A172 (cell line): Measurements from ENCODE around the gene GPATCH2L. TPM values are rescaled to one million over a fixed set of nuclear protein-coding genes. Genes with fewer than 3 reads are reported as not detected.

Experiments used
- DNase-seq: peaks from one replicate; pipeline ENCODE4 v3.0.0-alpha.2; 2015; ENCODE audit warnings: low spot score
- total RNA-seq: library from RNA; depleted of rRNA; stranded (reverse); fragments of >200 nt; shearing (Covaris generic); gene quantifications from 2 replicates; pipeline ENCODE4 v1.2.3, GENCODE V29; 2014

GPATCH2L gene
- total RNA-seq, 1 experiment from 2014 or later: 41.2 TPM

GRCh38 chr14:76136476-76137110, 15.1 kb upstream of the GPATCH2L start:
- no peak for DNase-seq

- no peak for DNase-seq
Measured at GRCh38 chr14:76138119-76138757, 13.5 kb upstream of the GPATCH2L start.

- DNase-seq: no peak
Measured at GRCh38 chr14:76138758-76139723, 12.7 kb upstream of the GPATCH2L start.

GRCh38 chr14:76143642-76144041, 8.1 kb upstream of the GPATCH2L start:
- DNase-seq: no peak

GRCh38 chr14:76146976-76147375, 4.7 kb upstream of the GPATCH2L start:
- DNase-seq: no peak

- no peak for DNase-seq
Measured at GRCh38 chr14:76149196-76149595, 2.5 kb upstream of the GPATCH2L start.

- DNase-seq: peak; percentile 70
Measured at GRCh38 chr14:76152333-76152681, 585 bp downstream of the GPATCH2L start.

GRCh38 chr14:76153919-76154318, 2.2 kb downstream of the GPATCH2L start:
- no peak for DNase-seq

- DNase-seq: no peak
Measured at GRCh38 chr14:76154539-76155126, 2.9 kb downstream of the GPATCH2L start.

- DNase-seq: no peak
Measured at GRCh38 chr14:76163668-76164363, 12.1 kb downstream of the GPATCH2L start.

GRCh38 chr14:76168531-76168930, 16.8 kb downstream of the GPATCH2L start:
- DNase-seq: no peak

- no peak for DNase-seq
Measured at GRCh38 chr14:76169776-76170175, 18.1 kb downstream of the GPATCH2L start.

- DNase-seq: no peak
Measured at GRCh38 chr14:76174982-76175381, 23.3 kb downstream of the GPATCH2L start.

- no peak for DNase-seq
Measured at GRCh38 chr14:76175942-76176341, 24.2 kb downstream of the GPATCH2L start.

- no peak for DNase-seq
Measured at GRCh38 chr14:76181546-76181945, 29.8 kb downstream of the GPATCH2L start.

- no peak for DNase-seq
Measured at GRCh38 chr14:76186308-76187027, 34.7 kb downstream of the GPATCH2L start.

- DNase-seq: no peak
Measured at GRCh38 chr14:76191297-76191696, 39.6 kb downstream of the GPATCH2L start.

- DNase-seq: no peak
Measured at GRCh38 chr14:76193696-76194095, 42.0 kb downstream of the GPATCH2L start.

GRCh38 chr14:76194327-76194726, 42.6 kb downstream of the GPATCH2L start:
- DNase-seq: no peak

GRCh38 chr14:76195003-76195402, 43.3 kb downstream of the GPATCH2L start:
- no peak for DNase-seq
